GM10248 (cell line): ENCODE results near the gene IL32.

Source experiments
- CTCF ChIA-PET: fragments of 300-600 bp; sonication (Branson Sonifier 250); formaldehyde crosslinking; extraction: SDS; loops from one replicate; lab custom pipeline; 2021; ENCODE audit warnings: antibody characterized with exemption; lab: Yijun Ruan, JAX
- POLR2A ChIA-PET: fragments of 350-650 bp; sonication (Branson Sonifier 250); formaldehyde crosslinking; extraction: SDS; loops from one replicate; lab custom pipeline; 2020; ENCODE audit warnings: antibody characterized with exemption; lab: Yijun Ruan, JAX
- DNase-seq: peaks from one replicate; pipeline ENCODE4 v3.0.0; 2012; ENCODE audit errors: extremely low spot score
- CTCF ChIP-seq: IDR thresholded peaks from 2 replicates; pipeline ENCODE4 v1.5.1; 2012; ENCODE audit warnings: mild to moderate bottlenecking, low read depth; ENCODE audit errors: extremely low read depth, missing control alignments, control extremely low read depth

IL32 gene

GRCh38 chr16:3020604-3021448 lies 44.6 kb upstream of the IL32 start:
- CTCF ChIA-PET, result interaction anchor here (0.7 to 15.9 kb wide), 7 partner anchors 7 to 94 kb away, joined by 3 to 231 read pairs (median 7); no protein-coding TSS in a partner anchor
- POLR2A ChIA-PET, result no interaction called here
- no peak for TF ChIP-seq CTCF
- no peak for DNase-seq

- TF ChIP-seq CTCF, result peak; percentile 31
- CTCF ChIA-PET, result interaction anchor here (0.7 to 15.9 kb wide), 6 partner anchors 11 to 107 kb away, joined by 3 to 231 read pairs (median 8); no protein-coding TSS in a partner anchor
Observed at GRCh38 chr16:3021449-3022207, 43.8 kb upstream of the IL32 start.

GRCh38 chr16:3022208-3022683 lies 43.2 kb upstream of the IL32 start:
- POLR2A ChIA-PET, result interaction anchor here (0.6 kb wide), 1 partner anchor 29 kb away, joined by 3 read pairs; no protein-coding TSS in a partner anchor
- CTCF ChIA-PET, result interaction anchor here (1.0 to 15.9 kb wide), 5 partner anchors 10 to 107 kb away, joined by 3 to 231 read pairs (median 10); no protein-coding TSS in a partner anchor
- no peak for TF ChIP-seq CTCF
- DNase-seq, result peak; percentile 73

More at GRCh38 chr16:3021449-3022207, 43.8 kb upstream of the IL32 start:
- POLR2A ChIA-PET, result interaction anchor here (0.6 kb wide), 1 partner anchor 30 kb away, joined by 3 read pairs; no protein-coding TSS in a partner anchor
- DNase-seq, result peak; percentile 80

- DNase-seq, result peak; percentile 49
- no peak for TF ChIP-seq CTCF
- CTCF ChIA-PET, result interaction anchor here (0.8 to 15.9 kb wide), 6 partner anchors 10 to 106 kb away, joined by 3 to 231 read pairs (median 8); no protein-coding TSS in a partner anchor
- POLR2A ChIA-PET, result interaction anchor here (0.7 kb wide), 1 partner anchor 112 kb away, joined by 3 read pairs; the partner anchor contains the start of gene ZNF213
Observed at GRCh38 chr16:3022684-3023414, 42.6 kb upstream of the IL32 start.

- TF ChIP-seq CTCF, result no peak
- POLR2A ChIA-PET, result interaction anchor here (0.7 kb wide), 1 partner anchor 112 kb away, joined by 3 read pairs; the partner anchor contains the start of gene ZNF213
- CTCF ChIA-PET, result interaction anchor here (0.8 to 15.9 kb wide), 4 partner anchors 9 to 105 kb away, joined by 3 to 231 read pairs (median 52); no protein-coding TSS in a partner anchor
- DNase-seq, result no peak
Observed at GRCh38 chr16:3023415-3023668, 42.1 kb upstream of the IL32 start.
